Endometrial microvascular endothelial cells (primary cell): ENCODE measurements around the gene CDT1. TPM values are rescaled to one million over a fixed set of nuclear protein-coding genes. Genes with fewer than 3 reads are reported as not detected.
"Not testable (repeated sequence)": the region's sequence is repeated elsewhere in the genome, so short reads cannot be mapped to it uniquely, and the experiment has no call there.

Experiments
- in situ Hi-C: cut with HindIII; loops from 2 replicates; pipeline ENCODE4 v1.10.0; 2017; ENCODE audit warnings: low sequenced_read_pairs, low pct_unique_long_range_greater_than_20kb; ENCODE audit errors: inconsistent ontology term
- total RNA-seq: library from RNA; depleted of rRNA; stranded (reverse); fragments of >200 nt; gene quantifications from one replicate; pipeline ENCODE4 v1.2.3, GENCODE V29; 2015; ENCODE audit errors: inconsistent ontology term

Gene CDT1
- total RNA-seq, 1 donor from 2014 or later = 21.5 TPM

DNA sequence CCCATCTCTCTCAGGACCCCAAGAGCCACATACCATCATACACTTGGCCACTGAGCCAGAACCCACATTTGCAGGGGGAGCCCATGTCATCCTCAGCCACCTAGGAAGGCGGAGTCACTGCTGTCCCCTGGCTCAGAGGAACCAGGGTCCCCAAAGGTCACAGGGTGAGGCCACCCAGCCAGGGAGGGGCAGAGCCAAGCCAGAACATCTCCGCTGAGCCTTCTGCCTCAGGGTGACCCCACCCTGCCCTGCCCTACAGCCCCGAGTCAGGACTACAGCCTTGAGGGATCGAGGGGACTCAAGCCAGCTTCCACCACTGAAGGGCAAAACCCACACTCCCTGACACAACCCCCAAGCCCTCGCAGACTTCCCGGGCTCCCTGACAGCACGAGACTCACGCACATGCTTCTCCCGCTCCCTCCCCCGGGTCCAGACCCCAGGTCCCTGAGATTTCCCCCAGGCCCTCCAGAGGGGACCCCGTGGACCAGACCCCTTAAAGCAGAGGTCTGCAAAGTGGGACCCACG, 36.0 kb upstream of the CDT1 start:
- in situ Hi-C loops = no loop called here

DNA sequence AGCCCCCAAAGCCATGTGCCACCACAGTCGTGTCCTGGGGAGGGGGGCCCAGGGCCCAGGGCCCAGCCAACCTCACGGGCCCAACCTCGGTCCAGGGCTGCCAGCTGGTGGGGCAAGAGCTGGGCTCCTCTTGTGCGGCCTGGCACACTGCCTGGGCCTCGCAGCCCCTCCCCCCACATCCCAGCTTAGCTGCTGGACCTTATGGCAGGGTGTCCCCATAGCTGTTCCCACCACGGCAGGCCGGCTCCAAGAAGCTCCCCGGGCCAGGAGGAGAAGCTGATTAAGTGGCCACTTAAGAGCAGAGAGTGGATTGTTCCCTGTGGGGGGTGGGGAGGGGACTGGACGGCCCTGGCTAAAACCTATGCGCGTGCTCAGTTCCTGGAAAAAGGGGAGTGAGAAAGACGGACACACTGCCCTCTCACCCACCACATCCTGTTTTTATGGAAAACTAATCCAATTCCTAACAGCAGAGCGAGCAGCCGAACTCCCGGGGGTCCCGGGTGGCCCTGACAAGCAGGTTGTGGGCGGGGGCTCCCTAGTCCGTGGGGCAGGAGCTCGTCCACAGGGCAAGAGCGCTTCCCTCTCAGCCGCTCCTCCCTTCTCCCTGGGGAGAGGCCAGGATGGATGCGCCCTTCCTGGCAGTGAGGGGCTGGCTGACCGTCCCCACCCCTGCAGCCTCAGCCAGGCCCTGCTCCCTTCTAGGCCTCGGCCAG, 35.4 kb upstream of the CDT1 start:
- in situ Hi-C loops = no loop called here

DNA sequence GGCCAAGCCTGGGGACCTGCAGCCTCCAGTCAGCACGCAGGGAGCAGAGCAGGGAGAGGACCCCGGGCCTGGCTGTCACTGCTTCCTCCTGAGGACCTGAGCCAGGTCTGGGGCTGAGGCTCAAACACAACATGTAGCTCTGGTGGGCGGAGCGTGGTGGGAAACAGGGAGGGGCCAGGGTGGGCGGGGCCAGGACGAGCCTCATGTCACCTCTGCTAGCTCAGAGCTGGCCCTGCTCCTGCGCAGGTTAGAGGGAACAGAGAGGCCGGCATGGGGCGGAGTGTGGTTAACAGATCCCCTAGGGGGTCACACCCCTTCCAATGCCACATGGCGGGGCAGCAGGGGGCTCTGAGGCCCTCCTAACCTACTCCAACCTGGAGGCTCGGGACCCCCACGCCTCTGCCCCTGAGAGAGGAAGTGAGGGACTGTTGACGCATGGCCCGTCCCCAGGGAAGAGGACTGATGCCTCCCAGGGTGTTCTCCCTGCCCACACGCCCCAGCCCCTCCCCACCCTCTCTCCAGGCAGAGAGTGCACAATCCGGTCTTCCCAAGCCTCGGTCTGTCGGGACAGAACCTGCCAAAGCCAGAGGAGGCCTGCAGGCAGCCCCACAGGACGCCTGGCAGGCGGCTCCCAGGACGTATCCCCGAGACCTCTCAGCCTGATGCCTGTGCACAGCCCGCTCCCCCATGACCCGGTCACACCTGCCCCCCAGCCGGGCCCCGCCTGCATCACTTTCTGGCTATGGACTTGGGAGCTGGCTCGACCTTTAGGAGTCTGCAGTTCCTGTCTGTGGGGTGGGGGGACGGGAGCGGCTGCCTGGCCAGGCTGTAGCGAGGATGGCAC, 33.8 kb upstream of the CDT1 start:
- in situ Hi-C loops = no loop called here

DNA sequence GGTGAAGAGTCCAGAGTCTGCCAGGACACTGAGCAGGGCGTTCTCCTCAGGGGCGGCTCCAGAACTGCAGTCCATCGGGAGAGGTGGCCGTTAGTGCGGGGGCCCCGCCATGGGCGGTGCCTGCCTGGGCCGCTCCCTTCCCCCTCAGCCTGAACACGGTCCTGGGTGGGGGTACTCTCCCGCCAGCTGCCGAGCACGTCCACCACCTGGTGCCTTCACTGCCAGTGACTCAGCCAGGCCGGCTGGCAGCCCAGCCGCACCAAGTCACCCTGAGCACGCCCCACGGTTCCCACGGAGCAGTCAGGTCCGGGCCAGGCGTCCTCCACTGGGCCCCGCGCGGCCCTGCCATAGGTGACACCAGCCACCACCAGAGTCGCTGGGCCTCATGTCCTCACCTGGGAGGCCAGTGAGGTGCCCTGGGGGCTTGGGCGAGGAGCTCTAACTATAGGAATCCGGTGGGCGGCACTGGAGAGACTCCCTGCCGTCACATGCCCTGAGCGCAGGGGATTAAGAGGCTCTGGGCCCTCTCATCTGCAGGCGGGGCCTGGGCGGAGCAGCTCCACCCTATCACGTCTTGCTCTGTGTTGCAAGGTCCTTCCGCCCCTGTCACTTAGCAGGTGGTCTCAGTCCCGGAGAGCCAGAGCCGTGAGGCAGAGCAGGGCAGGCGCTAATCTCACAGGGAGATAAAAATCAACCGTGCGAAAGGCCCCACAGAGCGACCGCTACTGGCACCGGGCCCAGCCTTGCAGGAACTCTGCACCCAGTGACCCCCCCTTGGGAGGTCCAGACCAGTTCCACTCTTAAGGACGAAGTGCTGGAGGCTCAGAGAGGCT, 32.9 kb upstream of the CDT1 start:
- in situ Hi-C loops = no loop called here

DNA sequence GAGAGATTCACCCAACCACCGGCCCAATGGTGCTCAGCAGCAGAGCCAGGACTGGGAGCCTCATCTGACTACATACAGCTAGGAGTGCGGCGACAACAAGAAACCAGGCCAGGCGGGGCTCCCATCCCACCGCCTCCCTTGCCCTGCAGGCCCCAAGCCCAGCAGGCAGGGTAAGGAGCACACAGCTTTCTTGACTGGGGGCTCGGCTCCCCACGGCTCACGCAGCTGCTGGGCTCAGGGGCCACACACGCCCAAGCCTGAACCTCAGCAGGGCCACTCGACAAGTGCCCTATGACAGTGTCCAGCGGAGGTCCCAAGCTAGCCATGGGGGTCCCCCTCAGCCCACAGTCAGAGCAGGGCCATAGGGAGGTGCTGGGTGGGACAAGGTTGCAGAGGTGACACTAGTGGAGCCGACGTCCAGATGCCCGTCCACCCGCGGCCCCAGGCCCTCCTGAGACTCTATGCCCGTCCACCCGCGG, 32.3 kb upstream of the CDT1 start:
- in situ Hi-C loops = no loop called here

DNA sequence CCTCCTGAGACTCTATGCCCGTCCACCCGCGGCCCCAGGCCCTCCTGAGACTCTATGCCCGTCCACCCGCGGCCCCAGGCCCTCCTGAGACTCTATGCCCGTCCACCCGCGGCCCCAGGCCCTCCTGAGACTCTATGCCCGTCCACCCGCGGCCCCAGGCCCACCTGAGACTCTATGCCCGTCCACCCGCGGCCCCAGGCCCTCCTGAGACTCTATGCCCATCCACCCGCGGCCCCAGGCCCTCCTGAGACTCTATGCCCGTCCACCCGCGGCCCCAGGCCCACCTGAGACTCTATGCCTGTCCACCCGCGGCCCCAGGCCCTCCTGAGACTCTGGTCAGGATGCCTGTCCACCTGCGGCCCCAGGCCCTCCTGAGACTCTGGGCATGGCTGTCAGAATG, 31.8 kb upstream of the CDT1 start:
- in situ Hi-C loops = not testable (repeated sequence)

DNA sequence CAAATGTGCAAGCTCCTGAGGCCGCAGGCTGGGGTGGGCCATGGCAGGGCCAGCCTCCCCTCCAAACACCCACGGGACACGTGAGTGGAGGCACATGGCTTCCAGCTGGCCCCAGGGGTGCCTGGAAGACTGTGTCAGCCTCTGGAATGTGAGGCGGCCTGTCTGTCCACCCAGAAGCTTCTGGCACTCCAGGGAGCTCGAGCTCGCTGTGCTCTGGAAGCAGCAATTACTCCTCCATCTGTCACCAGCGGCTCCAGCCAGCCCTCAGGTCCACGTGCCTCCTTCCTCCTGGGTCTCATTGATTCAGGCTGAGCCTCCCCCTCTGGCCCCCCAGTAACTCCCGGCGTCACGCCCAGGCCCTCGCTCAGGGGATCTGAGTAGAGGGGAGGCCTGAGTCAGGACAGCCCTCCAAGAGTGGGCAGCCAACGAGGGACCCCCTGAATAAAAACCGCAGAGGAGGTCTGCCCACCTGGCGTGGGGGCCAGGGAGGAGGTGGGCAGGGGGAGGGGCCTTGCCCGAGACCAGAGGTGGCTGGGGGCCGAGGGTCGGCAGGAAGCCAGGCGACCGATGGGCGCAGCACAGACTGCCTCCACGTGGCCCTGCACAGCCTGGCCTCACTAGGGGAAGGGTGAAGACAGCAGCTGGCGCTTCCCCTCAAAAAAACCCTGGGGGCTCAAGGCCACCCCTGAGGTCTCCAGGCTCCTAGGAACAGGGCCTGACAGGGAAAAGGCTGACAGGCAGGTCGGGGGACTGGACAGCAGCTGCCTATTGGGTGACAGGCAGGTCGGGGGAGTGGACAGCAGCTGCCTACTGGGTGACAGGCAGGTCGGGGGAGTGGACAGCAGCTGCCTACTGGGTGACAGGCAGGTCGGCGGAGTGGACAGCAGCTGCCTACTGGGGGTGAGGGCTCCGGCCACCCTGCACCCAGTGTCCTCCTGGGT, 30.4 kb upstream of the CDT1 start:
- in situ Hi-C loops = no loop called here

DNA sequence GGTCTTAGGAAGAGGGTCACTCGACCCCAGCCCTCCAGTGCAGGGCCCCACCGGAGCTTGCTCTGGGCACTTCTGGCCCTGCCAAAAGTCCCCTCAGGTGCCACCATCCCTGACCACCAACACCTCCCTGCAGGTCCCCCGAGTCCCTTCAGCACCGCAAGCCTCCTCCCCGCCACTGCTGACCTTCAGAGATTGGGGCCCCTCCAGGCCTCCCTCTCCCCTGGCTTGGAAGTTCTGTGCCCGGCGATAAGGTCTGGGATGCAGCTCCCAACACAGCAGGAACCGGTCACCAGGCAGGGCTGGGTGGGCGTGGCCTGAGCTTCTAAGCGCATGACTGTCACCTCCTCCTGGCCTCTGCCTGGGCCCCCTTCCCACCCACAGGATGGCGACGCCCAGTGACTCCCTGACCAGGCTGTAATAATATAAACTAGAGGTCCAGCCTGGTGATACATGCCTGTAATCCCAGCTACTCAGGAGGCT, 29.7 kb upstream of the CDT1 start:
- in situ Hi-C loops = no loop called here

DNA sequence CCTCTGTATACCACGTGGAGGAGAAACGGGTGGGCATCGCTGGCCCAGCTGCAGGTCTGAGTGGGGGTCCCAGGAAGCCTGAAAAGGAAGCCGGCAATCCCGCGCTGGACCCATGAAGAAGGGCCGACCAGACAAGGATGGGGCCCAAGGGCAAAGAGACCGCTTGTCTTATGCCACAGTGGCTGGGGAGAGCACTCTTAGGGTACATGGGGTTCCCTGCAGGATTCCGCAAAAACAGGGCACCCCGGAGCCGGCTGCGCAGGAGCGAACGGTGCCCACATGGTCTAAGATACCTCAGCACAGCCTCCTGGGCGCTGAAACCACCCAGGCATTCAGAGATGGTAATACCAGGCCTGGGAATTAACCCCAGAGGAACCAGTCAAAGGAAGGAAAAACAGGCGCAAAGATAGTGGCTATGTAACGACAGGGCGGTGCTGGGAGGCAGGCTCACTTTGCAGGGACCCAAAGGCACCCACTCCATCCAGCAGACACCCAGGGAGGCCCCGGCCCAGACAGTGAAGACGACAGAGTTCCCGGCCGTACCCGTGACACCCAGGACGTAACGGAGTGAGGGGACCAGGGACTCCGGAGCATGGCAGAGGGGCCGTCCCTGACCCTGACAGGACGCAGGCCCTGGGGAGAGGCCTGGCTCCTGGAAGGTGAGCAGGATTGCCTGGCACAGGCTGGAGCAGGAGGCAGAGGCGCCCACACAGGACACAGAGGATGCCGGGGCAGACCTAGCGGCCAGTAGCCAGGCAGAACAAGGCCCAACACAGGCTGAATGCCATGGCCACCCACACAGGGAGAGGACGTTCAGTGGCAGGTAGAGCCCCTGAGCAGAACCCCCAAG, 28.8 kb upstream of the CDT1 start:
- in situ Hi-C loops = no loop called here

DNA sequence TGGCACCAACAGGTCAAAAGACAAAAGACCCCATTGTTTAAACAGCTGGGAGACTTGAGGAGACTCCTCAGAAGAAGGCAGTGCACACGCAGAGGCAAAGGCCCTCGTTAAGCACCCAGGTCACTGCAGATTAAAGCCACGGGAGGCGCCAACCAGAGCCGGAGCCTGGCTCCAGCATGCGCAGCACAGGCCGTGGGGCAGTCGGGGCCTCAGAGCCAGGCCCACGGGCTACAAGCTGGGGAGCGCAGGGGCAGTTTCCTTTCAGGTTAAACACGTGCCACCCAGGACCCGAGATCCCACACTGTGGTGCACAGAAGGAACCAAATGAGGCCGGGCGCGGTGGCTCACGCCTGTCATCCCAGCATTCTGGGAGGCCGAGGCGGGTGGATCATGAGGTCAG, 27.8 kb upstream of the CDT1 start:
- in situ Hi-C loops = no loop called here

DNA sequence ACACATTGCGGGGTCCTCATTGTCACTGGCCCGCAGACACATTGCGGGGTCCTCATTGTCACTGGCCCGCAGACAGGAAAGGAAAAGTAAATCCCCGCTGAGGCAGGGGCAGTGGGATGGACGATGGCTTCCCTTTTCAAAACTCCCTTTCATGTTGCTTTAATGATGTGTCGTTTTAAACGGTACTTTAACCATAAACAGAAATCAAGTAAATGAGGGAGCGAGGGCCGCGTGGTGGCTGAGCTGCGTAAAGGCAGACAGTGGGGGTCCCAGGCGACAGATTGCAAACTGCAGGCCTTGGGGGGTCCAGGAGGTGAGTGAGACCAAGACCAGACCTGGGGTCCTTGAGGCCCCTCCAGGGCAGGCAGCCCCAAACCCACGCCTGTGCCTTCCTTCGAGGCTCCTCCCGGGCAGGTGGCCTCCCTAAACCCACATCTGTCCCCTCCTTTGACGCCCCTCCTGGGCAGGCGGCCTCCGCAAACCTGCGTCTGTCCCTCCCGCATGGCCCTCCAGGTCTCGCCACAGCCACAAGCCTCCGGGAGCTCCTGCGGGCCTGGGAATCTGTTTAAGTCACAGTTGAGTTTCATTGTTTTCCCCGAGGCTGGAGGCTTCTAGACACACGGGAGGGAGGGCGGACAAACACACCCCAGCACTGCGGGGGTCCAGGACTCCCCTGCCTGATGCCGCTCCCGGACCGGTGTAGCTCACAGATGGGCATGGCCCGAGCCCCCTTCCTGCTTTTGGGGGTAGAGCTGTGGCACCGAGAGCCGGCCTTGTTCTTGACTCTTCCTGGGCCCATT, 25.9 kb upstream of the CDT1 start:
- in situ Hi-C loops = no loop called here

DNA sequence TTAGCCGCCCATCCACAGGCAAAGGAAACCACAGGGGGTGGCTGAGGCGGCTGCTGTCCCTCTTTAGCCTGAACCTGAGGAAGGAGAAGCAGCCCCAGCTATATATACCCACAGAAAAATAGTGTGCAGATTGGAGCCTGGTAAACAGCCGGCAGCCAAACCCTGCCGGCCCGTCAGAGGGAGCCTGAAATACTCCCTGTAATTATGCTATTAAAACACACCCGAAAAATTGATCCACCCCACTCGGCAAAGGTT, 25.4 kb upstream of the CDT1 start:
- in situ Hi-C loops = no loop called here

DNA sequence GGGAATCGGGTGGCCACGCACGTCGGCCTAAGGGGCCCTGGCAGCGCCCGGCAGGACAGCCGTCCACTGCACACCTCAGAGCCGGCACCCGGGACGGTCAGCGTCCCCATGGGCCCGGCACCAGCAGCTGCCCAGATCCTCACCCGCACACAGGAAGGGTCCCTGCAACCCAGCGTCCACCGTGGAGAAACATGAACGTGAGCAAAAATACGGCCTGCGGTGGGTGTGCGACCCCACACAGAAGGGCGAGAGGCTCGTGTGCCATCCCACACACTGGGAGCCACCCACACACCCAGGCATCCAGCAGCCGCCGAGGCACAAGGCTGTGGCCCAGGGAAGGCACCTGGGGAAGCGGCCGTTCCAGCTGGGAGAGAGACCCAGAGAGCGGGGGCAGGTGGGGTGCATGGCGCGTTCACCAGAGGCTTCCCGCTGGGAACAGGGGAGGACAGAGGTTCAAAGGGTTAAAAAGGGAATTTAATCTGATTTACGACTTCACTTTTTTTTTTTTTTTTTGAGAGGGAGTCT, 25.0 kb upstream of the CDT1 start:
- in situ Hi-C loops = no loop called here

DNA sequence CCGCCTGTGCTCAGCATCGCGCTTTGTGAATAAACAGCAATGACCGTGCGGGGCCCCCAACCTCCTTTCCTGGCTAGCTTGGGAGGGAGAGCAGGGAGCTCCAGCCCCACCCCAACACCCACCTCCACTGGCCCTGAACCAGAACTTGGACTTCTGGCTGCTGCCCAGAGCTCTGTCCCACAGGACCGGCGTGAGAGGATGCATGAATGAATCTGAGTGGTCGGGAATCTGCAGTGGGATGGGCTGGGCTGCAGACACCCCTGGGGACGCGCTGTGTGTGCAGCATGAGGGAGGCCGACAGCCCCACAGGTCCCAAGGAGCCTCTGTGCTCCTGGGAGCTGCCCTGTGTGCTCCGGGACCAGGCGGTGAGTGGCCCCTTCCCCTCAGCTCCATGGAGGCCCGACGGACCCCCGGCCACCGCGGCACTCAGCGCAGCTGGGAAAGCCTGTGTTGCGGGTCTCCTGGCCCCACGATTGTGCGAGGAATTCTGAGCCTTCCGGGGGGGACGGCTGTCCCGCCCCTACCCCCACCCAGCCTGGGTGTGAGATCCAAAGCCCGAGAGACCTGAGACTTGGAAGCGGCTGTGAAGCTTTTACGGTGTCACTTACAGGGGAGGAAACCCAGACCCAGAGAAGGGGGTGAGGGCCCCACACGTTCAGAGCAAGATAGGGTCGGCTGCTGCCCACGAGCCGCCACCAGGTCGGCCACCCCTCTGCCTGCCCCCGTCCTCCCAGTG, 24.0 kb upstream of the CDT1 start:
- in situ Hi-C loops = no loop called here

DNA sequence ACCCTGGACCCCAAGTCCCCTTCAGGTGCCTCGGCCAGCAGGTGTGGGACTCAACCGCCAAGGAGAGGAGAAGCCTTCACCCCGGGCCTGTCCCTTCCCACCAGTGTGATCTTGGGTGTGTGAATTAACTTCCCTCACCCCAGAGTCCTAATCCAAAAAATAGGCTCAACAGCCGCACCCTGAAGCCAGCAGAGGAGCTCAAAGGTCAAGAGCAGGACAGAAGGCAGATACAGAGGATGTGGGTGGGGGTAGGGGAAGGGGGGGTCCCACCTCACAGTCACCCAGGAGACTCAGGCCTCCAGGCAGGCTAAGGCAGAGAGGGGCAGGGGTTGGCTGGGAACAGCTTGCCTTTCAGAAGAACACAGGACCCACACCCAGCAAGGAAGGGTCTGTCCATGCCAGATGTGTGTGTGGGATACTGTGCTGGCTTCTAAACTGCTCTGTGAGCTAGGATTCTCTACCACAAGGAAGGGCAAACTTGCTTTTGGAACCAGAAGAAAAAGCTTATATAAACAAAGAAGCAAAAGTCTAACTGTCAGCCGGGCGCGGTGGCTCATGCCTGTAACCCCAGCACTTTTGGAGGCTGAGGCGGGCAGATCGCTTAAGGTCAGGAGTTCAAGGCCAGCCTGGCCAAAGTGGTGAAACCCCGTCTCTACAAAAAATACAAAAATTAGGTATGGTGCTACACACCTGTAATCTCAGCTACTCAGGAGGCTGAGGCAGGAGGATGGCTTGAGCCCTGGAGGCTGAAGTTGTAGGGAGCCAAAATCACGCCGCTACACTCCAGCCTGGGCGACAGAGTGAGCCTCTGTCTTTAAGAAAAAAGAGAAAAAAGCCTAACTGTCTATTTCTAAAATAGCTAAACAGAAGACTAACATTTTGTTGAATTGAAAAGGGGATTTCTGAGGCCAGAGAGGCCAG, 23.2 kb upstream of the CDT1 start:
- in situ Hi-C loops = no loop called here
